Retina (tissue), 1 donor: ENCODE data around the gene CARD9.
A peak's percentile ranks its signal among the peaks of the same experiment; 100 is the strongest.

Experiments used
- DNase-seq: peaks from one replicate; pipeline ENCODE4 v3.0.0-alpha.2; 2016

Gene CARD9

GRCh38 chr9:136318111-136318775 lies 55.2 kb downstream of the CARD9 start:
- DNase-seq, result peak; percentile 63

- DNase-seq, result no peak
These were observed 55.8 kb downstream of the CARD9 start for GRCh38 chr9:136317695-136318094.

- no peak for DNase-seq
These were observed 56.4 kb downstream of the CARD9 start for GRCh38 chr9:136316896-136317676.

- no peak for DNase-seq
These were observed 57.2 kb downstream of the CARD9 start for GRCh38 chr9:136316271-136316751.

GRCh38 chr9:136314944-136315343 lies 58.5 kb downstream of the CARD9 start:
- no peak for DNase-seq

GRCh38 chr9:136314056-136314416 lies 59.4 kb downstream of the CARD9 start:
- DNase-seq, result no peak
